Dendritic cell treated with granulocyte-macrophage colony-stimulating factor and Interleukin-4, amounts not matched to agents 40 ng/mL and 50 ng/mL, for 4 days (primary cell): Measurements from ENCODE around the gene NLRP9.

ENCODE experiments used
- H3K27ac Mint-ChIP-seq: one replicate; pipeline ENCODE4 v1.8.0; 2022; ENCODE audit warnings: mild to moderate bottlenecking, mixed read lengths
- H3K27me3 Mint-ChIP-seq: one replicate; pipeline ENCODE4 v1.8.0; 2022; ENCODE audit warnings: mild to moderate bottlenecking, mixed read lengths
- H3K36me3 Mint-ChIP-seq: one replicate; pipeline ENCODE4 v1.8.0; 2022; ENCODE audit warnings: low read depth, mixed read lengths
- H3K4me1 Mint-ChIP-seq: one replicate; pipeline ENCODE4 v1.8.0; 2022; ENCODE audit warnings: low read depth, mixed read lengths
- H3K4me3 Mint-ChIP-seq: one replicate; pipeline ENCODE4 v1.8.0; 2022; ENCODE audit warnings: mild to moderate bottlenecking, moderate library complexity, mixed read lengths
- H3K9me3 Mint-ChIP-seq: one replicate; pipeline ENCODE4 v1.8.0; 2022; ENCODE audit warnings: mixed read lengths
- intact Hi-C: fragments of 100-400 bp; cut with micrococcal nuclease; formaldehyde crosslinking; loops from one replicate; pipeline ENCODE4 v1.15.0; 2022

NLRP9 gene

DNA sequence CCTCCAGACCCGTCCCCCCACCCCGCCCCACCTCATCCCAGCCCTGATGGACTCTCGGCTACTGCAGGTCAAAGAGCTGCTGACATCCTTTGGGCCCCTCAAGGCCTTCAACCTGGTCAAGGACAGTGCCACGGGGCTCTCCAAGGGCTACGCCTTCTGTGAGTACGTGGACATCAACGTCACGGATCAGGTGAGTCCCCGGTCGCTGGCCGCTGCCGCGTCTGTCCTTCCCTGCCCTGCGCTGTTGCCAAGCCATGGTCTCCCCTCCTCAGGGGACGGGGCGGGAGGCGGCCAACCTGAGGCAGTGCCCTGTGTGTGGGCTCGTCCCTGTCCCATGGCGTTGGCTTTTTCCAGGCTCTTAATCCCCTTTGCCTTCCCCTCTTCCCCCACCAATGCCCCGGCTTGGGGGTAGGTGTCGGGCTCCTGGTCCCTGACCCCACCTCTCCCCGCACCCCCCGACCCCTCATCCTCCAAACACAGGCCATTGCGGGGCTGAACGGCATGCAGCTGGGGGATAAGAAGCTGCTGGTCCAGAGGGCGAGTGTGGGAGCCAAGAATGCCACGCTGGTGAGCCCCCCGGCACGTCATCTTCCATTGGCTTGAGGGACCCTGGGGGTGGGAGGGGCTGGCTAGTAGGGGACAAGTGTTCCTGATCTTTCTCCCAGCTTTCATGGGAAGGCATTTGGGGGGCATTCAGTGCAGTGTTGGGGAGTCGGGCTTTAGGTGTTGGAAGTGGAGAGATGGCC, 69.4 kb downstream of the NLRP9 start:
- H3K27ac Mint-ChIP-seq, result no peak overlapping the region
- no peak overlapping the region for H3K4me3 Mint-ChIP-seq
- H3K4me1 Mint-ChIP-seq, result peaks cover 31% of the 10 kb centered on the region
- intact Hi-C loops, result no loop called here
- no peaks in the 10 kb centered on the region for H3K27me3 Mint-ChIP-seq
- peaks cover 100% of the 10 kb centered on the region for H3K36me3 Mint-ChIP-seq
- no peaks in the 10 kb centered on the region for H3K9me3 Mint-ChIP-seq

DNA sequence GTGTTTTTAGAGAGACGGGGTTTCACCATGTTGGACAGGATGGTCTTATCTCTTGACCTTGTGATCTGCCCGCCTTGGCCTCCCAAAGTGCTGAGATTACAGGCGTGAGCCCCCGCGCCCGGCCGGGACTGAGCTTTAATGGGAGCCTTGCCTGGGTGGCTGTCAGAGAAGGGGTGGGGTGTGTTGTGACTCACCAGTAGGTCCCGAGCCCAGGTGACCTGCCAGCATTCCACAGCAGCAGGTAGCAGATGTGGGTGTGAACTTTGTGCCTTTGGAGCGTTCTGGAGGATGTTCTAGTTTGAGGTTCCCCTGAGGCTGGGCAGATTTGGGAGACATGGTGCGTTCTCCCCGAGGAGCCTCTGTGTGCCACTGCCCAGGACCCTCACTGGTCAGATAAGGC, 70.2 kb downstream of the NLRP9 start:
- Mint-ChIP-seq H3K27ac (no peak overlapping the region), H3K9me3 (no peaks in the 10 kb centered on the region), H3K27me3 (no peaks in the 10 kb centered on the region), H3K36me3 (peaks cover 100% of the 10 kb centered on the region), H3K4me1 (peaks cover 26% of the 10 kb centered on the region), H3K4me3 (no peak overlapping the region)
- intact Hi-C loops, result no loop called here

DNA sequence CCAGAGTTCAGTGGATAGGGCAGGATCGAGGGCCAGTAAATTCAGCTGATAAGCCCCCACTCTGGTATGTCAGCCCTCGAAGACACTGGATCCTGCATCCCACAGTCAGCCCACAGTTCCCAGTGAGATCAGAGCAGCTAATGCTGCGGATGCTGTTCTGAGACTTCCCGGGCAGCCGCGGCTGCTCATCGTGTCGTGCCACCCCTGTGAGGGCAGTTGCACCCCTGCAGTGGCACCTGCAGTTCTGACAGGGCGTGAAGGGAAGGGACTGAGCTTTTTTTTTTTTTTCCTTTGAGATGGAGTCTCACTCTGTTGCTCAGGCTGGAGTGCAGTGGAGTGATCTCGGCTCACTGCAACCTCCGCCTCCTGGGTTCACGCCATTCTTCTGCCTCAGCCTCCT, 70.7 kb downstream of the NLRP9 start:
- Mint-ChIP-seq H3K4me1 (peaks cover 26% of the 10 kb centered on the region), H3K4me3 (no peak overlapping the region), H3K36me3 (peaks cover 100% of the 10 kb centered on the region), H3K27me3 (no peaks in the 10 kb centered on the region), H3K27ac (no peak overlapping the region), H3K9me3 (no peaks in the 10 kb centered on the region)
- intact Hi-C loops, result no loop called here

DNA sequence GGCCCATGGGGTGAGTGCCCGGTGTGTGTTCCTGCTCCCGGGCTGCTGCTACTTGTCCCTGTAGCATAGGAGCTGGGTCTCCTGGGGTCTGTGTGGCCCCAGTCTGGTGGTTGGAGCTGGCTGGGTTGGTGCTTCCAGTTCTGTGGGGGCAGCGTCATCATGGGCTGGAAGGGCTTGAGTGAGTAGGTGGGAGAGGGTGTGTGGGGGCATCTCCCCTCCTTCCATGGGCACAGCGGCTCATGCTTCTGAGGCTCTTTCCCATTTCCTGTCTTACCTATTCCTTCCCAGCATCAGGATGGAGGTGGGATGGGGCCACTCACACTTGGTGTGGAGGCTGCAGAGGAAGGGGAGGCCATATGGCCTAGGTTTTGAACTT, 71.2 kb downstream of the NLRP9 start:
- Mint-ChIP-seq H3K27ac (no peak overlapping the region), H3K4me1 (peaks cover 28% of the 10 kb centered on the region), H3K36me3 (peaks cover 100% of the 10 kb centered on the region), H3K9me3 (no peaks in the 10 kb centered on the region), H3K4me3 (no peak overlapping the region), H3K27me3 (no peaks in the 10 kb centered on the region)
- intact Hi-C loops, result no loop called here

DNA sequence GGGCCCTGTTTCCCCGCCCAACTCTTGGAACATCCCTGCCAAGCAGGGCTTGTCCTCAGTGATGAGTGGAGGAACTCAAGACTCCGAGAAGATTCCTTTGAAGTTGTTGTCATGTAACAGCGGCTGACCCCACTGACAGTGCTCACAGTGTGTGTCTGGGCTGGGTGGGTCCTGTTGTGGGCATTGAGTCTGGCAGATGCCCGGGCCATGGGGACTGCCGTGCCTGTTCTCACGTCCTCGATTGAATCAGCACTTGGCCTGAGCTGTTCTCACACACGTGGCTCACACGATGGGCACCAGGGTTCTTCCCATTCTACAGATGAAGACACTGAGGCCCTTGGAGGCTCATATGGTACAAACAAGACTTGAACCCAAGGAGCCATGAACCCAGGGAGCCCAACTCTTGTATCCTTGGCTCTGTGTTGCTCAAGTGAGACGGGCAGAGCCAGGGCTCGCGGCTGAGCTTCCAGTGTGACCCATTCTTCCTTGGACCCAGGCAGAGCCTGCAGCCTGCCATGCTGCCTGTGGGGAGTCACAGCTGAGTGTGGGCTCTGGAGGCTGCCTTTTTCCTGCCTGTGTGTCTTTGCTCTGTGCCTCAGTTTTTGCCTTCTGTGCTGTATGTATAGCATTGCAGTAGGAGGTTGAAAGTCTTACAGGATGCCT, 71.7 kb downstream of the NLRP9 start:
- no peaks in the 10 kb centered on the region for H3K9me3 Mint-ChIP-seq
- H3K27ac Mint-ChIP-seq, result no peak overlapping the region
- peaks cover 31% of the 10 kb centered on the region for H3K4me1 Mint-ChIP-seq
- intact Hi-C loops, result no loop called here
- H3K4me3 Mint-ChIP-seq, result no peak overlapping the region
- no peaks in the 10 kb centered on the region for H3K27me3 Mint-ChIP-seq
- peaks cover 100% of the 10 kb centered on the region for H3K36me3 Mint-ChIP-seq

DNA sequence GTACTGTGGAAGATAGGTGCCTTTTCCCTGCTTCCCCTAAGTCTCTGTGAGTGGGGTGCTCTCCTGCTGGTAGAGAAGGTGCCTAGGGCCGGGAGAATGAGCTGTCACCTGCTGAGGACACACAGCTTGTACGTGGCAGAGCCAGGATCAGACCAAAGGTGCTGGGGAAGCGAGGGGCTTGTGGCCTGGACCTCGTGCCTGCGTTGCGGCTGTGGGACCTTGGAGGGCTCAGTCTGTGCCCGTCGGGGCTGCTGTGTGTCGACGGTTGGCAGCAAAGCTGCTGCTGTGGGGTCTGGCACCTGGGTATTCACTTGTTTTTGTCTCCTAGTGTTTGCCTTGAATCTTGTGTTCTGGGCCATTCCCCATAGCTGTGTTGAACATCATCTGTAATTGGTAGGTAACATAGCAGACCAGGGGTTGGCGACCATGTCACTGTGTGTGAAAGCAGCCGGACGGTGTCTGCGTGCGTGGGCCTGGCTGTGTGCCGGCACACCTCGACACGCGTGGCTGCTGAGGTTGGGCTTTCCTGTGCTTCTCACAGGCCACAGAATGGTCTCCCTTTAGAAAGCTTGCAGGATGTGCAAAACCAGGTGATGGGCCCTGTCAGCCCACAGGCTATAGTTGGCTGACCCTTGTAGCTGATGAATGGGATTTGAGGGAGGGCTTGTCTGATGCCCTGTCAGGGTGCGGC, 74.2 kb downstream of the NLRP9 start:
- H3K27me3 Mint-ChIP-seq, result no peaks in the 10 kb centered on the region
- no peak overlapping the region for H3K27ac Mint-ChIP-seq
- peaks cover 21% of the 10 kb centered on the region for H3K4me1 Mint-ChIP-seq
- intact Hi-C loops, result no loop called here
- H3K36me3 Mint-ChIP-seq, result peaks cover 100% of the 10 kb centered on the region
- H3K9me3 Mint-ChIP-seq, result no peaks in the 10 kb centered on the region
- no peak overlapping the region for H3K4me3 Mint-ChIP-seq

DNA sequence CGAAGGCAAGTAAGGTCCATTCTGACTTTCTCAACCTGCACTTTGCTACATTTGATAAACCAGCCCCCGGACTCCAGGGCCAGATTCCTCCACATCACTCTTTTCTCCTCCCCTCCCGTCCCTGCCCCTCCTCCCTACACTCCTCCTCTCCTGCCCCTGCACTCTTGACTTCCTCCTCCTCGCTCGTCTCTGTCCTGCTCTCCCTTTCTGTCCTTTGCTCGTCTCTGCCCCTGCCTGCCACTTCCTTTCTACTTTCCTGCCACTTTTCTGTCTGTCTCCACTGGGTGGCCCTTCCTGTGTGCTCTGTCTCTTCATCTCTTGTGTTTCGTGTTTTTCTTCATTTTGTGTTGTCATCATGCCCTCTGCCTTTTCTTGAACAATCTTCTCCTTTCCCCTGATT, 76.4 kb downstream of the NLRP9 start:
- Mint-ChIP-seq H3K36me3 (peaks cover 94% of the 10 kb centered on the region), H3K27ac (no peak overlapping the region), H3K27me3 (no peaks in the 10 kb centered on the region), H3K4me1 (peaks cover 43% of the 10 kb centered on the region), H3K9me3 (no peaks in the 10 kb centered on the region), H3K4me3 (no peak overlapping the region)
- intact Hi-C loops, result no loop called here

DNA sequence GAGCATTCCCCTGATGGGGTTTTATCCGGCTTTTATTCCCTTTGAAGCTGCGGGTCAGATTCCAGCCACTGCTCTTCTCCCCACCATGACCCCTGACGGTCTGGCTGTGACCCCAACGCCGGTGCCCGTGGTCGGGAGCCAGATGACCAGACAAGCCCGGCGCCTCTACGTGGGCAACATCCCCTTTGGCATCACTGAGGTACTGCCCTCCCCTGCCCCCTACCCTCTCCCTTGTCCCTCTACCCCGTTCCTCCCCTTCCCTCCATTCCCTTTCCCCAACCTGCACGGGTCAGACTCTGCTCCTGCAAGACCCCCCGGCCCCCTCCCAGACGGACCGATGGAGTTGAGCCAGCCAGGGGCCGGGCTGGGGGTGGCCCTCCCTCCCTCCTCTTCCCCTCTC, 77.2 kb downstream of the NLRP9 start:
- intact Hi-C loops, result no loop called here
- Mint-ChIP-seq H3K36me3 (peaks cover 86% of the 10 kb centered on the region), H3K4me3 (no peak overlapping the region), H3K27ac (no peak overlapping the region), H3K9me3 (no peaks in the 10 kb centered on the region), H3K4me1 (peaks cover 51% of the 10 kb centered on the region), H3K27me3 (no peaks in the 10 kb centered on the region)

DNA sequence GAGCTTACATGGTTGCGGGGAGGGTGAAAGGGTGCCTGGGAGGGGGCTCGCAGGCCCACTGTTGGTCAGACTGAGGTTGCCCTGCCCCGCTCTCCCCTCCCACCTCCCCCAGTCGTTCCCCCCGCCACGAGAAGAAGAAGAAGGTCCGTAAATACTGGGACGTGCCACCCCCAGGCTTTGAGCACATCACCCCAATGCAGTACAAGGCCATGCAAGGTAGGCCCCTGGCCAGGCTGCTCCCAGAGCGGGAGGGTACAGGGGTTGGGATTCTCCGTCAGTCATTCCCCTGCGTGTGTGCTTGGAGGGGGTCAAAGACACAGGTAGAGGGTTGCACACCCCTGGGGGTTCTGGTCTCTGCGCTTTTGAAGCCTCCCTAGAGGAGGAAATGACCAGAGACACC, 77.8 kb downstream of the NLRP9 start:
- H3K27ac Mint-ChIP-seq, result peak overlapping the region; percentile 82
- peaks cover 55% of the 10 kb centered on the region for H3K4me1 Mint-ChIP-seq
- H3K36me3 Mint-ChIP-seq, result peaks cover 86% of the 10 kb centered on the region
- no peak overlapping the region for H3K4me3 Mint-ChIP-seq
- no peaks in the 10 kb centered on the region for H3K27me3 Mint-ChIP-seq
- H3K9me3 Mint-ChIP-seq, result no peaks in the 10 kb centered on the region
- intact Hi-C loops, result no loop called here

DNA sequence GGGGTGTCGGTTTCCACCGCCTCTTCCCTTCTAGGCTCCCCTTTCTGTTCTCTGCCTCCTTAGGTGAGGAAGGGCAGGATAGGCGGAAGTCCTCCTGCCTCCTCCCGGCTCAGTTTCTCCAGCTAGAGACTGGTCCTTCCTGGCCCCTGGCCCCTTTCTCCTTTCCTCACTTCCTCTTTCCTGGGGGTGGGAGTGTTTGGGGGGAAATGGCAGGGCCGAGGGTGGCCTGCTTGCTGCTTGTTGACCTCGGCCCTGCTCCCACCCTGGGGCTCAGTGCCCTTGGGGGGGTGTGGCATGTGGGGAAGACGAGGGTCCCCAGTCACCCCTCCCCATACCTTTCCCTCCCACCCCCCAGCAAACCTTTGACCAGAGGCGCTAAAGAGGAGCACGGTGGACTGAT, 78.4 kb downstream of the NLRP9 start:
- H3K4me3 Mint-ChIP-seq, result no peak overlapping the region
- intact Hi-C loops, result no loop called here
- peaks cover 86% of the 10 kb centered on the region for H3K36me3 Mint-ChIP-seq
- no peaks in the 10 kb centered on the region for H3K27me3 Mint-ChIP-seq
- H3K4me1 Mint-ChIP-seq, result peaks cover 55% of the 10 kb centered on the region
- no peaks in the 10 kb centered on the region for H3K9me3 Mint-ChIP-seq
- peak overlapping the region; percentile 82 for H3K27ac Mint-ChIP-seq

DNA sequence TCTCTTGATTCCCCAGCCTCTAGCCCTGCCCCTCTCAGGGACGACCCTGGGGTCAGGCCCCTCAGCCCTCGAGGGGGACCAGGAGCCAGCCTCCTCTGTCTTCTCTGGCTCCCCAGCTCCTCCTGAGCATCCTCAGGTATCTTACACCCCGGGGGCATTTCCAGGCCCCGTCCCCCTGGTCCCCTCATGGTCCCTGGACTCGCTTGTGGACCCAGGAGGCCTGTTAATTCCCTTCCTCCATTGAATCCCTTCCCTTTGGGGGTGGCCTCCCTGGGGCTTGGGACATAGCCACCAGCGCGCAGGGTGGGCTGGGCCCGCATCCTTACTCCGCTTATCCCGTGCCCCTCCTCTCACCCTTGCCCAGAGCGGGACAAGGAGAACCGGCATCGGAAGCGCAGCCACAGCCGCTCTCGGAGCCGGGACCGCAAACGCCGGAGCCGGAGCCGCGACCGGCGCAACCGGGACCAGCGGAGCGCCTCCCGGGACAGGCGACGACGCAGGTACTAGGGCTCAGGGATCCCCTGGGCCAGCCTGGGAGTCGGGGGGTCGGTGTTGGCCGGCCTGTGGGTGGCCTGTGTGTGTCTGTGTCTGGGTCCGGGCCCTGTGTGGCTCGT, 79.2 kb downstream of the NLRP9 start:
- Mint-ChIP-seq H3K27ac (peak overlapping the region; percentile 82), H3K36me3 (peaks cover 86% of the 10 kb centered on the region), H3K9me3 (no peaks in the 10 kb centered on the region), H3K4me1 (peaks cover 55% of the 10 kb centered on the region), H3K4me3 (no peak overlapping the region), H3K27me3 (no peaks in the 10 kb centered on the region)
- intact Hi-C loops, result no loop called here
